ENCODE measurements around the gene RAP2B.

The RAP2B gene

DNA sequence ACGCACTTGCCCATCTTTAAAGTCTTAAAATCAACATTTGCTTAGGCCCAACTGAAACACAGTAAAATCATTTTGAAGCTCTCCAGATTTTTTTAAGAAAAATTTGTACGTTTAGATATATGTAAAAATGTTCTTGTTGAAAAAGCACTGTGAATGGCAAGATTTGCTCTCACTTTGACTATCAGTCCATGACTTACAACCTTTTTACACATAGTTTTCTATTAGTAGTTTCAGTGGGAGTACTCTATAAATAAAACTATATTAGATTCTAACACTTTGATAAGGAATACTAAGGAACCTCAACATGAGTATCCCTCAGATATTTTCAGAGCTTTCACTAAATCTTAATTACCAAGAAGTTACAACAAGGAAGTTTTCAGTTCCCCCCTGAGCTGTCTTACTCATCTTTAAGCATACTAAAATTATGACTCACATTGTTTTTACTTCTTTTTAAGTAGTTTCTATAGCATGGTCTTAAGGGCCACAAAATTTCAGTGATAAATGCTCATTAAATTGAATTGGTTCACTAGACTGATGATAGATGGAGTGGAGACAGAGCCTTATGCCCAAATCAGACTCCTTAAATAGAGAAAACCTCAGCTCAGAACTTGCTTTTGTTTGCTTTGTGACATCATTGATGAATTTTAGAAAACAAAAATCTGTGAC lies 31.6 kb upstream of the RAP2B start:
- Histone ChIP-seq H3K9me2 (ENCODE audit: low read depth, low read length) (no peaks in the 10 kb centered on the region), H3K27ac (ENCODE audit: low read depth, low read length, poor library complexity, severe bottlenecking) (no peak overlapping the region), H3F3A (ENCODE audit: insufficient read depth, low read length) (no peaks in the 10 kb centered on the region), H3K9me3 (ENCODE audit: low read length) (no peaks in the 10 kb centered on the region), H3K36me3 (ENCODE audit: insufficient read depth, low read length) (no peaks in the 10 kb centered on the region), H3K4me3 (ENCODE audit: low read depth, low read length, poor library complexity, severe bottlenecking) (no peak overlapping the region), H3K4me1 (ENCODE audit: insufficient read depth, low read length, severe bottlenecking) (no peaks in the 10 kb centered on the region), H3K9ac (ENCODE audit: low read length) (no peak overlapping the region), H3K27me3 (ENCODE audit: insufficient read depth, low read length) (no peaks in the 10 kb centered on the region), H3K4me2 (ENCODE audit: low read length) (no peak overlapping the region), H3K79me2 (ENCODE audit: insufficient read depth, low read length) (no peaks in the 10 kb centered on the region), H4K20me1 (ENCODE audit: insufficient read depth, low read length) (no peaks in the 10 kb centered on the region), H2AFZ (ENCODE audit: low read length) (no peak overlapping the region)
- TF ChIP-seq, protein P1, sequence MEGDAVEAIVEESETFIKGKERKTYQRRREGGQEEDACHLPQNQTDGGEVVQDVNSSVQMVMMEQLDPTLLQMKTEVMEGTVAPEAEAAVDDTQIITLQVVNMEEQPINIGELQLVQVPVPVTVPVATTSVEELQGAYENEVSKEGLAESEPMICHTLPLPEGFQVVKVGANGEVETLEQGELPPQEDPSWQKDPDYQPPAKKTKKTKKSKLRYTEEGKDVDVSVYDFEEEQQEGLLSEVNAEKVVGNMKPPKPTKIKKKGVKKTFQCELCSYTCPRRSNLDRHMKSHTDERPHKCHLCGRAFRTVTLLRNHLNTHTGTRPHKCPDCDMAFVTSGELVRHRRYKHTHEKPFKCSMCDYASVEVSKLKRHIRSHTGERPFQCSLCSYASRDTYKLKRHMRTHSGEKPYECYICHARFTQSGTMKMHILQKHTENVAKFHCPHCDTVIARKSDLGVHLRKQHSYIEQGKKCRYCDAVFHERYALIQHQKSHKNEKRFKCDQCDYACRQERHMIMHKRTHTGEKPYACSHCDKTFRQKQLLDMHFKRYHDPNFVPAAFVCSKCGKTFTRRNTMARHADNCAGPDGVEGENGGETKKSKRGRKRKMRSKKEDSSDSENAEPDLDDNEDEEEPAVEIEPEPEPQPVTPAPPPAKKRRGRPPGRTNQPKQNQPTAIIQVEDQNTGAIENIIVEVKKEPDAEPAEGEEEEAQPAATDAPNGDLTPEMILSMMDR (IDR thresholded peaks at IDR 0.05; ENCODE audit: low read length), result no peak

DNA sequence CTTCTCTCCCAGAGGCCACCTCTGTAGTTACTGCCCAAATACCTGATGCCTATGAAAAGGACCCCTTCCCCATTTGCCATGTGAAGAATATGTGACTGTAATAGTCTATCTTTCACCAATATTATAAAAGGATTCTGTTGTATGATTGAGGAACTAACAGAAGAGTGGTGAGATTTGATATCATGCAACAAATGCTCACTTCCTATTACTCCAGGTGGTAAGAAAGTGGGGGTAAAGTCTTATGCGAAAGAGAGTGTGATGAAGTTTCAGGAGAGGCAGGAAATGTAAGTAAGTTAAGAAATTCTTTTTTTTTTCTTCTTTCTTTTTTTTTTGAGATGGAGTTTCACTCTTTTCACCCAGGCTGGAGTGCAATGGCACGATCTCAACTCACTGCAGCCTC lies 24.4 kb upstream of the RAP2B start:
- H3K4me1 ChIP-seq (ENCODE audit: insufficient read depth, low read length, severe bottlenecking), result no peaks in the 10 kb centered on the region
- H3K4me2 ChIP-seq (ENCODE audit: low read length), result no peak overlapping the region
- H3K79me2 ChIP-seq (ENCODE audit: insufficient read depth, low read length), result no peaks in the 10 kb centered on the region
- no peaks in the 10 kb centered on the region for H3K9me3 ChIP-seq (ENCODE audit: low read length)
- H2AFZ ChIP-seq (ENCODE audit: low read length), result no peak overlapping the region
- no peak overlapping the region for H3K4me3 ChIP-seq (ENCODE audit: low read depth, low read length, poor library complexity, severe bottlenecking)
- no peaks in the 10 kb centered on the region for H4K20me1 ChIP-seq (ENCODE audit: insufficient read depth, low read length)
- H3K27me3 ChIP-seq (ENCODE audit: insufficient read depth, low read length), result no peaks in the 10 kb centered on the region
- TF ChIP-seq, protein P1 (IDR thresholded peaks at IDR 0.05; ENCODE audit: low read length), result no peak
- TF ChIP-seq EZH2 (IDR thresholded peaks at IDR 0.05; ENCODE audit: borderline replicate concordance, low read length), result no peak
- H3K27ac ChIP-seq (ENCODE audit: low read depth, low read length, poor library complexity, severe bottlenecking), result no peak overlapping the region
- H3F3A ChIP-seq (ENCODE audit: insufficient read depth, low read length), result no peaks in the 10 kb centered on the region
- no peaks in the 10 kb centered on the region for H3K36me3 ChIP-seq (ENCODE audit: insufficient read depth, low read length)
- H3K9me2 ChIP-seq (ENCODE audit: low read depth, low read length), result no peaks in the 10 kb centered on the region
- H3K9ac ChIP-seq (ENCODE audit: low read length), result no peak overlapping the region

DNA sequence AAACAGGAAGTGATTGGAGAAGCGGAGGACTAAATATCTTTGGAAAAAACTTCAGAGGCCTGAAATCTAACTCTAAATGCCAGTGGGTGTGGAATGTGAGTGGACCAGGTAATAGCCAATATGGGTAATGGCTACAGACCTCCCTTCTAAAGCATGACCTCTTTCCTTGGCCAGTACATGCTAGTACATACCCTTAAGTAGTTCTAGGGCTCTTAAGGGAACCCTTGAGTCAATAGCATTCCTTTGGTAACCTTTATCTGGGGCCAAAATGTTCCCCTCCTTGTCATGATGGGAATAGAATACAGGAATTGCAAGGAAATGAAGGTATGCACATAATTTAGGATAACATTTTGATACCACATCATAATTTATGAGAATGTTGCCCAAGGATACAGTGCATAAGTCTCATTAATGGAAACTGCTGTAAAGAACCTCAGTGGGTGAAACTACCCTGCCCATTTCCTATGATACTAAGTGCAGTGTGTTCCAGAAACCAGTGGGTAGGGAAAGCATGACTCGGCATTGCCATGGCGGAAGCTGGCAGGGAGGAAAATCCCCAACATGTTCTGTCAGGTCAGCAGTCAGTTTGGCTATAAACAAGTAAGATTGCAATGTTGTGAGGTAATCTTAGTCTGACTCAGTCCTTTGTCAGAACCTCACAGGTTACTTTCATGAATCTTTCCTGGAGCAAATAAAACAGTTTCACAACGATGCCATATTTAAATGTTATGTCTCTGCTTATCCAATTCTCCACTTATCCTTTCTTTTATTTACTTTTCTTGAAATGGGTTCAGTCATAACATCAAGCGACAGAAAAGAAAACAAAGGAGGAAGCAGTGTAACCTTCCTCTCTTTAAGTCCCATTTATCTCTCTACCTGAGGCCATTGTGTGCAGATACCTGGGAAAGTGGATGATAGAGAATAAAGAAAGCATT lies 23.5 kb upstream of the RAP2B start:
- no peaks in the 10 kb centered on the region for H3K27me3 ChIP-seq (ENCODE audit: insufficient read depth, low read length)
- H3K4me2 ChIP-seq (ENCODE audit: low read length), result no peak overlapping the region
- H3K9me3 ChIP-seq (ENCODE audit: low read length), result no peaks in the 10 kb centered on the region
- no peak overlapping the region for H2AFZ ChIP-seq (ENCODE audit: low read length)
- H3K36me3 ChIP-seq (ENCODE audit: insufficient read depth, low read length), result no peaks in the 10 kb centered on the region
- H3K9ac ChIP-seq (ENCODE audit: low read length), result no peak overlapping the region
- no peak overlapping the region for H3K27ac ChIP-seq (ENCODE audit: low read depth, low read length, poor library complexity, severe bottlenecking)
- H3F3A ChIP-seq (ENCODE audit: insufficient read depth, low read length), result no peaks in the 10 kb centered on the region
- no peaks in the 10 kb centered on the region for H3K4me1 ChIP-seq (ENCODE audit: insufficient read depth, low read length, severe bottlenecking)
- TF ChIP-seq, protein P1 (IDR thresholded peaks at IDR 0.05; ENCODE audit: low read length), result no peak
- TF ChIP-seq EZH2 (IDR thresholded peaks at IDR 0.05; ENCODE audit: borderline replicate concordance, low read length), result no peak
- H4K20me1 ChIP-seq (ENCODE audit: insufficient read depth, low read length), result no peaks in the 10 kb centered on the region
- H3K9me2 ChIP-seq (ENCODE audit: low read depth, low read length), result no peaks in the 10 kb centered on the region
- H3K79me2 ChIP-seq (ENCODE audit: insufficient read depth, low read length), result no peaks in the 10 kb centered on the region
- no peak overlapping the region for H3K4me3 ChIP-seq (ENCODE audit: low read depth, low read length, poor library complexity, severe bottlenecking)
